NK-92 (cell line): ENCODE measurements around the gene TNFAIP8L2.
"Not testable (repeated sequence)": the region's sequence is repeated elsewhere in the genome, so short reads cannot be mapped to it uniquely, and the experiment has no call there.

Experiments
- DNase-seq: peaks from one replicate; lab custom pipeline; 2025; ENCODE audit not compliant: unreplicated experiment; lab: John Stamatoyannopoulos, UW

The TNFAIP8L2 gene

GRCh38 chr1:151188667-151189066 lies 32.2 kb downstream of the TNFAIP8L2 start:
- not testable (repeated sequence) for DNase-seq

GRCh38 chr1:151189637-151190445 lies 33.4 kb downstream of the TNFAIP8L2 start, which contains the start of gene VPS72:
TSS of gene VPS72 (minus strand) at chr1:151190197. CDS start at chr1:151190121, 76 bp downstream.
- DNase-seq = peak; percentile 25

GRCh38 chr1:151192047-151192446 lies 35.6 kb downstream of the TNFAIP8L2 start:
- DNase-seq = no peak

- DNase-seq = no peak
These were observed 36.9 kb downstream of the TNFAIP8L2 start for GRCh38 chr1:151193304-151193703.

- DNase-seq = no peak
These were observed 37.4 kb downstream of the TNFAIP8L2 start for GRCh38 chr1:151193856-151194255.

GRCh38 chr1:151194894-151195594 lies 38.6 kb downstream of the TNFAIP8L2 start:
- not testable (repeated sequence) for DNase-seq

GRCh38 chr1:151196292-151196800 lies 39.9 kb downstream of the TNFAIP8L2 start:
- no peak for DNase-seq

GRCh38 chr1:151197863-151198253 lies 41.4 kb downstream of the TNFAIP8L2 start:
- no peak for DNase-seq

- peak; percentile 95 for DNase-seq
These were observed 42.0 kb downstream of the TNFAIP8L2 start, which contains the start of gene PIP5K1A for GRCh38 chr1:151198254-151199127. TSS of gene PIP5K1A (plus strand) at chr1:151198552. CDS start at chr1:151198997, 445 bp downstream.

GRCh38 chr1:151199873-151200581 lies 43.6 kb downstream of the TNFAIP8L2 start:
- DNase-seq = no peak

GRCh38 chr1:151205381-151205965 lies 49.0 kb downstream of the TNFAIP8L2 start:
- not testable (repeated sequence) for DNase-seq
